Measurements from ENCODE around the gene COX18.
A peak's percentile ranks its signal among the peaks of the same experiment; 100 is the strongest.

COX18 gene, protein sequence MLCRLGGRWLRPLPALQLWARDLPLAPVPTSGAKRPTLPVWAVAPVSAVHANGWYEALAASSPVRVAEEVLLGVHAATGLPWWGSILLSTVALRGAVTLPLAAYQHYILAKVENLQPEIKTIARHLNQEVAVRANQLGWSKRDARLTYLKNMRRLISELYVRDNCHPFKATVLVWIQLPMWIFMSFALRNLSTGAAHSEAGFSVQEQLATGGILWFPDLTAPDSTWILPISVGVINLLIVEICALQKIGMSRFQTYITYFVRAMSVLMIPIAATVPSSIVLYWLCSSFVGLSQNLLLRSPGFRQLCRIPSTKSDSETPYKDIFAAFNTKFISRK

DNA sequence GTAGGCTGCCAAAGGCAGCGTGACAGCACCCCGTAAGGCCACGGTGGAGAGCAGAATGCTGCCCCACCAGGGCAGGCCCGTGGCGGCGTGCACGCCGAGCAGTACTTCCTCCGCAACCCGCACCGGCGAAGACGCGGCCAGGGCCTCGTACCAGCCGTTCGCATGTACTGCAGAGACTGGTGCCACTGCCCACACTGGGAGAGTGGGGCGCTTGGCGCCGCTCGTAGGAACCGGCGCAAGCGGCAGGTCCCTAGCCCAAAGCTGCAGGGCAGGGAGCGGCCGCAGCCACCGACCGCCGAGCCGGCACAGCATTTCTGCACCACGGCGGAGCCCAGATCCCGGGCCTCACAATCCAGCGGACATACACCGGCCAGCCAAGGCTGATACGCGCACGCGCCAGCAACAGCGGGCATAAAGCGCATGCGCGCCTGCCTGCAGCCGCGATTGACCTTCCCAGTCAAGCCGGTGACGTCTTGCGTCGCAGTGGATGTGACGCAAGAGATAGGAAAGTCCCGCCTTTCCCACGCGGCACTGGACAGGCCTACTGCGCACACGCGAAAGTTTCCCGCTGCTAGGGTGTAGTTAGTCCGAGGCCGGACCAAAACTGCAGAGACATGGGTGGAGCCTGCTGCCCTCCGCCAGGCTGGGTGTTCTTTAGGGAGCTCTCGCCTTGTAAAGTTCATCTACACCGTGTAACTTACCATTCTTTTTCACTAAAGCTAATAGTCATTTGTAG is at the start of gene COX18:
Gene COX18, minus strand, starts transcription at position 379 of the 736 bp plus-strand sequence. Its CDS starts 67 bp downstream, at position 312.
- peak; percentile 59 for DNase-seq (ENCODE audit: low spot score)

- no peak for DNase-seq (ENCODE audit: low spot score)
Observed at GRCh38 chr4:73109493-73109892, 40.0 kb upstream of the COX18 start.

DNA sequence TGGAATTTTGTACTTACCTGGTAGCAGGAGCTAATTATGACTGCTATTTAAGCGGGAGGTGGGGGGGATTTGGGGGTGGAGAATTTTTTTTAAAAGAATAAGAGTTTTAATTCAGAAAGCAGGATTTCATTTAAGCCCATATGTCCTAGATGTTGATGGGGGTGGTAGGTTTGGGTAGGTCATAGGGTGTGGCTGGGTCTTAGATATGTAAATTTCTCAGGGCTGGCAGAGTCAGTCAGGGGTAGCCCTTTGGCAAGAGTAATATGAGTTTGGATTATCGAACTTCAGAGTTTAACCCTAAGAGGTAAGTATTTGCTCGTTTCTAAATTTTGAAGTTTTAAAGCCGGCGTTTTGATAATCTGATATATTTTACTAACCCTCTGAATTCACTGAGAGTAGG is 35.2 kb upstream of the COX18 start:
- no peak for DNase-seq (ENCODE audit: low spot score)

GRCh38 chr4:73103799-73104503 is 34.4 kb upstream of the COX18 start:
- peak; percentile 8 for DNase-seq (ENCODE audit: low spot score)

DNA sequence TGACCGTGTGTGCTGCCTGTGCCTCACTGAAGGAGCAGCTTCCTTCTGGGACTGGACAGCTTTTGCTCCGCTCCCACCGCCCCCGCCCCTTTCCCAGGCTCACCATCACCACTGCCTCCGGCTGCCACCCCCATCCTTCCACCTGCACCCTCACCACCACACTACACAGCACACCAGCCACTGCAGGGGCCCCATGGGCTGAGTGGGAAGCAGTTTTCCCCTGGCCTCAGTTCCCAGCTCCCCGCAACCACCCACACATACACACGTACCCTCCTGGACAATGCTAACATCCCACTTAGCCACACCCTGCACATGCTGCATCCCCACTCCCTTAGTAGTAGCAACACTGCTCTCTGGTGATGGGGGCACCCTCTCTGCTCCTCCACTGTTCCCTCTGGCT is 29.6 kb upstream of the COX18 start:
- no peak for DNase-seq (ENCODE audit: low spot score)

DNA sequence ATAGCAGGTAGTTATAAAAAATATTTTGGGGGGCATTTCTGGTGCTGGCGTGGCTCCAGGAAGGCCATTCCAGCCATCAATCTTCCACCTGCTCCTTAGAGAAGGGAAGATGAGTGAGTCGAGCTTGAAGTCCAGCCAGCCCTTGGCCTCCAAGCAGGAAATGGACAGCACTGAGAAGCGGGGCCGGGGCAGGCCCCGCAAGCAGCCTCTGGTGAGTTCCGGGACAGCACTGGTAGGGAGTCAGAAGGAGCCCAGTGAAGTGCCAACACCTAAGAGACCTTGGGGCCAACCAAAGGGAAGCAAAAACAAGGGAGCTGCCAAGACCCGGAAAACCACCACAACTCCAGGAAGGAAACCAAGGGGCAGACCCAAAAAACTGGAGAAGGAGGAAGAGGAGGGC is 29.2 kb upstream of the COX18 start:
- DNase-seq (ENCODE audit: low spot score): no peak

GRCh38 chr4:73098016-73098415 is 28.5 kb upstream of the COX18 start:
- DNase-seq (ENCODE audit: low spot score): no peak

DNA sequence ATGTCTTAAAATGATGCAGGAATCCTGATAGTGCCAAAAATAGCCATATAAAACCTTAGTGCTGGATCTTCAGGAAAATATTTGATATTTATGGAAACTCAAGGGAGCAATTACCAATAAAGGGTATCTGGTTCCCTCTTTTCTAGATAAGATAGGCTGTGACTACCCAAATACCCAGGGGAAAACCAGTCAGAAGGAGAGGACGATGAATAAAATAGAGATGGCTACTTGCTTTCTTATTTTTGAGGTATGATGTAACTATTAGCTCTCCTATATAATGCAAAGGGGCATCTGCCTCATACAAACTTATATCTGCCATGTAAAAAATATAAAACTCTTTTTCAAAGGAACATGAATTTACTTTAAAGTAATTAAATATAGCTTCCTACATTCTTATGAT is 23.4 kb upstream of the COX18 start:
- no peak for DNase-seq (ENCODE audit: low spot score)

GRCh38 chr4:73090738-73091137 is 21.2 kb upstream of the COX18 start:
- DNase-seq (ENCODE audit: low spot score): no peak

DNA sequence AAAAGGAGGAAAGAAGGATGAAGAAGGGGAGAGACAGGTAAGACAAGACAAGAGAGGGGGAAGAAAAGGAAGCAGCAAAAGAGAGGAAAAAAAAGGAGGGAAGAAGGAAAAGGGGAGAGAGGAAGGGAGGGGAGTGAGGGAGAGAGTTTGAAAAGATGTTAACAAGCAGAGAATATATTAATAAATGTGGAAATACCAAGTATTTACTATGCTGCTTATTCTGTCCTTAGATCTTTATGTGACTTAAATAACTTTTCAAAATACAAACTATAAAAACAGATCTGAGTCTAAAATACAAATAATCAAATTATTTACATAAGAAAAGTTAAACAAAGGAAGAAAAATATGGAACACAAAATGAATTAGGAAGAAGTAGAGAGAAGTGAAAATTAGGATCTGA is 18.4 kb upstream of the COX18 start:
- no peak for DNase-seq (ENCODE audit: low spot score)

DNA sequence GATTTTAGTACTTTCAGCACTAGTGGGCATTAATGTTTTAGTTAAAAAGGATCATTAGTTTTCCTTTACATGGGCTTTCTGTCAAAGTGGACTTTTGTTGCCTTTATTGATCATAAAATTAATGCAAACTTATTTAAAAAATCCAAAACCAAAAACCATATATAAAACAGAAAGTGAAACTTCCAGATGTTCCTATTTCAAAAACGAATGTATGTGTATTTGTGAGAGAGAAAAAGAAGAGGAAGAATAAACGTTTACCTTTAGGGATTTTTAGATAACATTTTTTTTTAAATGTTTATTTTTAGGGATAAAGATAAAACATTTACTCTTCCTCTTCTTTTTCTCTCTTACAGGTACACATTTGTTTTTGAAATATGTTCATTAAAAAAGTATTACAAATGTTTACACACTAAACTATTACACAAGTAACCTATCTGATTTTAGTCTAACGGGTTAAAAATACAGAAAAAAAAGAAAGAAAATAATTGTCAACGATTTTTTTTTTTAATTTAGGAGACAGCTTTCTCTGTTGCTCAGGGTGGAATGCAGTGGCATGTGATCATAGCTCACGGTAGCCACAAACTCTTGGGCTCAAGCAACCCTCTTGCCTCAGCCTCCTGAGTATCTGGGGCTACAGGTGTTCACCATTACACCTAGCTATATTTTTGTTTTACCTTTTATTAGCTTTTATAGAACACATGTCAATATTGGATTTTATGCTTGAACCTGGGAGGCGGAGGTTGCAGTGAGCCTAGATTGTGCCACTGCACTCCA is 16.8 kb upstream of the COX18 start:
- no peak for DNase-seq (ENCODE audit: low spot score)

DNA sequence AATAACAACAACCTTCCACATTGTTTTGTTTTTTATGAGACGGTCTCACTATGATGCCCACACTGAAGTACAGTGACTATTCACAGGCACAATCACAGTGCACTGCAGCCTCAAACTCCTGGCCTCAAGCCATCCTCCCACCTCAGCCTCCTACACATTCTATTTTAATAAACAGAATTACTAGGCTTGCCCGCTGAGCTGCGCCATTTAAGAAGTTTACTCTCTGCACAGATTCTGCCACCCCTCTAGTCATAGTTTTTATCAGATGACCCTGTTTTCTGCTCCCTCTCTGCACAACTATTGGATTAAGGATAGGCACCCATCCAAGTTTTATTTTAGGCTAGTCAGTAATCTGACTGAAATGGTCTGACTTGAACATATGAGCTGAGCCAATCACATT is 11.3 kb upstream of the COX18 start:
- no peak for DNase-seq (ENCODE audit: low spot score)

DNA sequence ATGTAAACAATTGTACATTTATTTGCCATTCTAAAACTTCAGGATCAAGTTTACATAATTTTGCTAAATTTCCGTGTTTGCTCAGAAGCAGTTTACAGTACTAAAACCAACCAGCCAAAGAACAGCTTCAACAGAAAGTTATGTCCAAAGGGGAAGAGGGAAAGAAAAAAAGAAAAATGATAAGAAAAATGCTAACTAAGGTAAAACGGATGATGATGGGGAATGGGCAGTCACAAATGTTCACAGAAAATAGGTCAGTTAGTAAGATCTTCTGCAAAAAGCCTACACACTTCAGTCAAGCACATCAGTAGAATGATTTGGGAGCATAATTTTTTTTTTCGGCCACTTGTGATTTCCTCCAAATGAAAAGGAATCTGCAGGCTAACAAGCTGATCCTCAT is 6.3 kb upstream of the COX18 start:
- DNase-seq (ENCODE audit: low spot score): no peak

DNA sequence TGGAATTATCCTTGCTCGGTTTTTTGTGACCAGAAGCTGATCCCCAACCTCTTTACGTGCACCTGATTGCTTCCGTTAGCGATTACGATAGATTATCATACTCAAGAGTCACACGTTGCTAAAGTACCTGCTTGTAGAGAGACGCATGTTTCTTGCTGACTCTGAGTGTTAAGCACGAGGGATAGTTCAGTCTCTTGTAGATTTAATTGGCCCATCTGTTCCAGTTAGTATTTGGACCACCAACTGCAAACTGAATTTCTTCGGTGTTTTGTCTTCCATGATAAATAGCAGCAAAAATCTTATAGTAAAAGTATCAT is 516 bp upstream of the COX18 start:
- no peak for DNase-seq (ENCODE audit: low spot score)

GRCh38 chr4:73068491-73069337 is 802 bp downstream of the COX18 start:
- peak; percentile 7 for DNase-seq (ENCODE audit: low spot score)

- DNase-seq (ENCODE audit: low spot score): no peak
Observed at GRCh38 chr4:73067971-73068394, 1.5 kb downstream of the COX18 start.

DNA sequence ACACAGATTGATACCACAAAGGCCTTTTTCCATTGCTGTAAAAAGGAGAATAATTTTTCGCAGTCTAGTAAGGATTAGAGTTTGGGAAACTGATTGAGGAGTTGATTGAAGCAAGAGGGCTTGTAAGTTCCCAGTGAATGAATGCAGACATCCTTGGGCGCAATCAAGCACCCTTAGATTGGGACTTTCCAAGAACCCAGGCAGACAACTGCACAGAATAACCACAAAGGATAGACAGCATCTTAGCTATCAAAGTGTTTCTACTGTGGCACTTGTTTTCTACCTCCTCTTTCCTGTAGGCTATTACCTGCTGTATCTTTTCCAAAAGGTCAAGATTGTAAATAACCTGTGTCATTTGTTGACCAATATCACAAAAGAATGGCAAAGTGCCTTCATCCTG is 2.6 kb downstream of the COX18 start:
- DNase-seq (ENCODE audit: low spot score): no peak

- no peak for DNase-seq (ENCODE audit: low spot score)
Observed at GRCh38 chr4:73066445-73066844, 3.1 kb downstream of the COX18 start.

- DNase-seq (ENCODE audit: low spot score): no peak
Observed at GRCh38 chr4:73064536-73064935, 5.0 kb downstream of the COX18 start.

DNA sequence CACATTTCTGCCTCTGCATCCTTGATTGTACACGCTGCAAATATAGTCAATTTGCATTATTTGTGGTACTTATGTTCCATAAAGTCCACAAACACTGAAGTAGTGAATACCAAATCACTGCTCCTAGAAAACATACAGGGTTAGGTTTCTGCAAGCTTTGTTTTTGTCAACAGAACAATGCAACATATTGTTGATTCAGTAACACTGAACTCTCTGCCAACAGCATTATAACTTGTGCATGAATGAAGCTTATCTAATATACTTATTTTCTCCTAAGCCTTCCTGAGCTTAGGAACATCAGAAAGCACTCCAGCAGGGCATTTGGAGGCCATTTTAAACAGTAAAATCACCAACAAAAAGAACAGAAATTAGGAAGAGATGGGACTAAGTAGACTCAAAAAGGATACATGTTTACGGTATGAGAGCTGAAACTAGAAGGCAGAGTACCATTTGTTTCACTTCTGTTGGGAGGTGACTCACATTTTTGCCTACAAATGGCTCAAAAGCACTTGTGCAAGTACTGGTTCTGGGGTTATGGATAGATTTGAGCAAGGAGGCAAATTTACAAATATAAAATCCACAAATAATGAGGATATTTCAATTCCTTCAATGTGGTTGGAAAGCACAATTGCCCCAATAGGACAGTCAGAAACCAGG is 14.1 kb downstream of the COX18 start:
- DNase-seq (ENCODE audit: low spot score): no peak

DNA sequence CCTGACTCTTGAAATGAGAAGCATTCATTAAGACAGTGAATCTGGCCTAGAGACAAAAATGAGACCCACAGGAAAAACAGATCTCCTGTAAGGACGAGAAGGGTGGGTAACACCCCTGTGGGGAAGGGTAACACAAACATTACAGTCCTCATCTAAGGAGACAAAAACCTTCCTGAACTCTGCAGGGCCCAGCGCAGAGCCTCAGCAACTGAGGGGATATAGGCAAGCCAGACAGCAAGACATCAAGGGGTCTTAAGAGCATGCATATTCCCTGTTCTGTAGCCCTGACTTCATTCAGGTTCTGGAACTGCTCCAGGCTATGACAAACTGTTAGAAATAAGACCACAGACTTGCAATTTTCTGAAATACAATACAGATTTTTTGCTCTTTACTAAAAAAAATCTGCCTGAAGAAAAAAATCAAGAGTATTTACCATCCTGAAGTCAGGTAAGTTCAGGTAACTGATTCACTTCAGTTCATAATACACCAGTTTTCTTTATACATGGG is 15.5 kb downstream of the COX18 start:
- no peak for DNase-seq (ENCODE audit: low spot score)
